HG03108 (cell line): ENCODE measurements around the gene NUAK2.
A peak's percentile ranks its signal among the peaks of the same experiment; 100 is the strongest.
"Not testable (repeated sequence)": the region's sequence is repeated elsewhere in the genome, so short reads cannot be mapped to it uniquely, and the experiment has no call there.

Source experiments
- ATAC-seq: cut with Tn5 transposase; IDR thresholded peaks from one replicate; pipeline ENCODE4 v1.9.1; 2021; ENCODE audit warnings: moderate library complexity; ENCODE audit not compliant: unreplicated experiment

Gene NUAK2

DNA sequence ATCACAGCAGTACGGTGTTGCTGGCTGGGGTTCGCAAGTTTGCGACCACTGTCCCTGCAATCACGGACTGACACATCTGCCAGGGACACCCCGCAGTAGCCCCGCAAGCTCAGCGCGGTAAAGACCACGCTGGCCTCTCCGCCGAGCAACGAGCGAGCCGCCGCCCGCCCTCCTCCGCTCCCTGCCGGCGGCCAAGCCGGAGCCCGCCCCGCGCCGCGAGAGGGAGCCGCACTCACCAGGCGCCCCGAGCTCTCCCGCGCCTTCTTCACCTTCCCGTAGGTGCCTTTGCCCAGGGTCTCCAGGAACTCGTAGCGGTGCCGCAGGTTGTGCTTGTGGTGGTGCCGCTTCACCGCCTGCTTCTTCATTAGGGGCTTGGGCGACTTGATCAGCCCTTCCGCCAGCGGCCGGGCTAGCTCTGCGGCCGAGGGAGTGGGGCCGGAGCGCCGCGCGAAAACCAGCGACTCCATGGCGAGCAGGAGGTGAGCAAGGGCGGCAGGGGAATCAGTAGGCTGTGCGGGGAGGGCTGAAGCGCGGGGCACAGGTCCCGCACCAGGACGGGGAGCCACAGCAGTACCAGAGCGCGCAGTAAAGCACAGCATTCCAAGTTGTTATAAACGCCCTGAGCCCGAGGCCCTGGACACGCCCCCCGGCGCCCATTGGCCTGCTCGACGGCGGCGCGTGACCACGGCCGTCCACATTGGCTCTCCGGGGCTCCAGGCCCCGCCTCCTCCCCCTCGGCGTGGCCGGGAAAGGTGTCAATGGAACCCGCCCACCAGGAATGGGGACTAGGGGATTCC lies at the start of gene NUAK2:
Gene NUAK2 (minus strand): TSS at position 584 of the 797 bp plus-strand sequence. CDS start 117 bp downstream, at position 467.
- peak; percentile 48 for ATAC-seq

DNA sequence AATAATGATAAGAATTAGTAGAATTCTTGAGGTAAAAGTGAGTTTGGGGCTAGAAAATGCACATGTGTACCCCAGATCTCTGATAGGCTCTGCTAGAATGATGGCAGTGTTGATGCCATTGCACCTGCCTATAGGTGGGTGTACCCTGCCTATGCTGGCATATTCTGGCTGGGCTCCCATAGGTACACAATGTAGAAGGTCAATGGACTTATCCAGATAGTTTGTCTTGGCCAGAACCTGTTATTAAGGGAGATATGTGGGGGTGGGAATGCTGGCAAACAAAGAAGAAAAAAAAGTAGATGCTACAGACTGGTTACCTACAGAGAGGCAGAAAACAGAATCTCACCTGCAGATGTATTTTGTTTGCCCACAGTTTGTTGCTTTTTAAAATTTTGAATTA lies 49.2 kb upstream of the NUAK2 start:
- no peak for ATAC-seq

DNA sequence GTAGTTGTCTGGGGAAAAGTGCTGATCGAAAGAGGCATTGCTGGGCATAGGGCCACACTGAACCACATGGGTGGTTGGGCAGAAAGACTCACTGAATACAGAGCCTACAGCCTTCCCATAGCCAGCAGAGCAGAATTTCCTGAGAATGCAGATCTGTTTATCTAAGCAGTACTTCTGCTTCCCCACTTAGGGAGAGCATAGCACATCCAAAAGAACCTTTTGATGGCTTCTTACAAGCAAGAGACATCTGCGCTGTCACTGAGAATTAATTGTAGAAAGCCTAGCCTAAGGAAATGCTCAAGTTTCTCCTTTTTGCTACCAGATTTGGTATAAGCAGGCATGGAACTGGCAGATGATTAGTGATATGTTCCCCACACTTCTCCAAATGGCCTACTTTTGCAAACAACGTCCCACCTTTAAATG lies 48.2 kb upstream of the NUAK2 start:
- no peak for ATAC-seq

DNA sequence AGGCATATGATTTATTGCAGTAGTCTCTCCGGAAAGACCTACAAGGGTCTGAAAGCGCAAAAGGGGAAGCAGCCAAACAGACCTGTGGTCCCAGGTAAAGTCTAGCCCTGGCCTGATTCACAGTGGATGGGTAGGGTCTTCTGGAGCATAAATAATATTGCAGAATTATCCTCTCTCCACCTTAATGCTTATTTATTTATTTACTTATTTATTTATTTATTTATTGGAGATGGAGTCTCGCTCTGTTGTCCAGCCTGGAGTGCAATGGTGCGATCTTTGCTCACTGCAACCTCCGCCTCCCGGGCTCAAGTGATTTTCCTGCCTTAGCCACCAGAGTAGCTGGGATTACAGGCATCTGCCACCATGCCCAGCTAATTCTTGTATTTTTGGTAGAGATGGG lies 46.9 kb upstream of the NUAK2 start:
- ATAC-seq: no peak

DNA sequence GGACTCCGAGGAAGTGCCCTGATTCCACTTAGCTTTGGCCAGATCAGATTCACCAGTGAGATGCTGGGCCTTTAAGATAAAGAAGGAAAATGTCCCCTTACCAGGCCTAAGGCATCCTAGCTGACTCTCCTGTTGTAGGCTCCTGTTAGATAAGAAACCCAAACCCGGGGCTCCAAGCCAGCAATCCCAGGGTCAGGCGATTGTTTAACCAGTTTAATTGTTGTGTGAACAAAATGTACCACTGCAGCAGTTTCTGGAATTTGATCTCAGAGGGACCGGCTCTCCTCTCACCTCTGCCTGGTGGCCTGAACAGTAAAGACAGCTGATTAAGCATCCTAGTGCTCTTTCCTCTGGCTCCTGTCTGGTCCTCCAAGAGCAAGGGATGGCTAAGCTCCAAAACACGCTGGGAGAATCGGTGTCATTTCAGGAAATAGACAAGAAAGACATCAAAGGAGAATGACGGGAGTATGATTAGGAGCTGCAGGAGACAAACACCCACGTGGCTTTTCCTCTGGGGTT lies 44.5 kb upstream of the NUAK2 start:
- ATAC-seq: no peak

DNA sequence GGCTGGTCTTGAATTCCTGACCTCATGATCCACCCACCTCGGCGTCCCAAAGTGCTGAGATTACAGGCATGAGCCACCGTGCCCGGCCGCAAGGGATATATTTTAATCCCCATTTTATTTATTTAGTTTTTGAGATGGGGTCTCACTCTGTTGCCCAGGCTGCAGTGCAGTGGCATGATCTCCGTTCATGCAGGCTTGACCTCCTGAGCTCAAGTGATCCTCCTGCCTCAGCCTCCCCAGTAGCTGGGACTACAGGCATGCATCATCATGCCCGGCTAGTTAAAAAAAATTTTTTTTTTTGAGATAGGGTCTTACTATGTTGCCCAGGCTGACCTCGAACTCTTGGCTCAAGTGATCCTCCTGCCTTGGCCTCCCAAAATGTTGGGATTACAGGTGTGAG lies 43.5 kb upstream of the NUAK2 start:
- ATAC-seq: not testable (repeated sequence)

DNA sequence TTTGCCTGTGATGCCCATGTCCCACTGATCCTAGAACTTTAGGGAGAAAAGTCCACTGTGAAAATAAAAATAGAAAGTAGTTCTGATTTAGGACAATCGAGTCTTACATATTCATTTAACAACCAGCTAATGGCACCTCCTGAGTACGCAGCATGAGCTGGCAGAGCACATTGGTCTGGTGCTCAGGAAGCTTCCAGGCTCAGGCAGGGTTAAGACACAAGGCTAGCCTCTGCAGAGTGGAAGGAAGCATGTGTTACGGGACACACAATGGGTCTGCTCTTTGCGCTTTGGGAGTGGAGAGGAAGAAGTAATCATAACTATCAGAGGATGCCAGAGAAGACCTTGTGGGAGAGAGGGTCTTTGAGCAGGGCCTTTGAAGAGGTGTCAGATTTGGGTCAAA lies 39.3 kb upstream of the NUAK2 start:
- ATAC-seq: no peak

DNA sequence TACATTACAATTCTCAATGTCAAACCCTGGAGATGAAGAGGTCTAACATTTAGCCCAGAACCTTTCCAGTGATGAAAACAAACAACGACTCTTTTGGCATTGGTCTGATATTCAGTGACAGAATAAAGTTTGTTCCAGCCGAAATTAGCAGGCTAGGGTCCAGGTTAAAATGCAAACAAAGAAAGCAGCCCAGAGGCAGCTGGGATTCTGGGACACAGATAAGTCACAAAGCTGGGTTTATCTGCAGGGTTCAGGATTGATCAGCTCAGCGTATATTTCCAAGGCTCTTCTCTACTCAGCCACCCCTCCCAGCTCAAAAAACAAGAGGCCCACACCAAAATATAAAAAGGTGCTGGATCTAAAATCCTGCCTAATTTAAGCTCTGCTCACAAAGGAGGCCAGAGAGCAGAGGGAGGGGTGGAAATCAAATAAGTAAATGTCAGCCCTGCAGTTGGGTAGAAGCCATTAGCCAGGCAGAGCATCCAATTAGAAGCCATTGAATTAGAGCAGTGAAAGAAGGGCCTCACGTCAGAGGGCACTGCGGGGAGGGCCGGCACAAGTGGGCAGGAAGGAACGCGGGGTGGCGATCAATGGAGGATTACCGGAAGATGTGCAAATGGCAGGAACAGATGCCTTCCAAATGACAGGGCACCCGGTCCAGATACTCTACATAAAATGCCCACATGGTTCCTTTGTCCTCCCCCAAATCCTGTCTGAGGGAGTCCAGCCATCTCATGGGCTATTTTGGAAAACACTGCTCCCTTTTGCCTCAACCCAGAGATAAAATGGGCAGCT lies 38.4 kb upstream of the NUAK2 start:
- ATAC-seq: no peak

DNA sequence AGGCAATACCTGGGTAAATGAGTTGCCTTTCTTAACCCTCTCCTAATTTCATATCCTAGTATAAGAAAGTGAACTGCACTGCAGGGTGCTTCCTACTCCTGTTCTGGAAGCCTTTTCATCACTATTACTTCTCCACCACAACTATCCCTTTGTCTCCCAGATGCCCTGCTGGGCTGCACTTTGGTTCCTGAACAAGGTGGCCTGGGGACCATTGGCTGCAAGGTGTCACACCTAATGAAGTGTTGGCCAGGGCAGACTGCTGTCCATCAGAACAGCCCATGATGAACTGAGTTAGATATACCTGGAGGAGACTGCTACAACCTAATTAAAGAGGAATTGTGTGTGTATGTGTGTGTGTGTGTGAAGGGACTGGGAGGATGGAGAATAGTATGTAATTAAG lies 37.0 kb upstream of the NUAK2 start:
- no peak for ATAC-seq

DNA sequence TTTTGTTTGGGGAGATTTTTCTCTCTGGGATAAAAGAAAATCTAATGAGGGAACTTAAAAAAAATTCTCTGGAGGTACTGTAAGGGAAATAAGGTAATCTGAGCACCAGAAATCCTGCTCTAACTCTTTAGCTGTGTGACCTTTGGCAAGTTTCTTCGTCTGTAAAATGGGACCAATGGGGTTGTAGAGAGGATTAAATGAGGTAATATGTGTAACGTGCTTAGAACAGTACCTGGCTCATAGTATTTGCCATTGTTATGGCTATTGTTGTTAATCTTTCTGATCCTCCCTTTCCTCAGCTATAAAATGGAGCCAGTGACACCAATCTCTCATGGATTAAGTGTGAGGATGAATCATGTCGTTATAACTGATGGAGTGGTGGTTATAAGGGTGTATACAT lies 36.0 kb upstream of the NUAK2 start:
- ATAC-seq: no peak

DNA sequence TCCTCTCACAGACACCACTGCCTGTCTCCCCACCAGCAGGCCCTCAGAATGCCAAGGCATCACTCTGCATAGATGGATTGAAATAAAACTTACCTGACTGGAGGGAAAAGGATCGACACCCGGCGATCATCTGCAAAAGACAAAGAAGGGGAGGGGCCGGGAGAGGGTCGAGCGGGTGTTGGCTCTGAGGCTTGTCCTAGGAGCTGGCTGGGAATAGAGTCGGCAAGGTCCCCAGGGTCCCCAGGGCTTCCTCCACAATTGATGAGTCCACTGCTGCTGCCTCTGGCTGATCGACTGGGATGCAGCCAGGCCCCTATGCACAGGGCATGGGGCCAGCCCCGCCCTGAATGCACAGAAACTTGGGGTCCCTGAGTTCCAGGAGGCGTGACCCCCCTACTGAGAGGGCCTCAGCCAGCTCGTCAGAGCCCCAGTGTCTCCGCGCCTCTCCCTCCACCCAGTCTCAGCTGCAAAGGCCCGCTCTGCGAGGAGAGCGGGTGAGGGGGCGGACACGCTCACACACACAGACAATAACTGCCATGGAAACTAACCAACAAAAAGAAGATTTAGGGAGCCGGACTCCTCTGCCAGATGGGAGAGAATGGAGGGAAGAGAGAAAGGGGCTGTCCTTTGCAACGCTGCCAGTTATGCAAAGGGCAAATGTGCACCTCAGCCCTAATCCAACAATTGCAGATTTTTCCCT lies 35.0 kb upstream of the NUAK2 start, which contains the start of gene KLHDC8A:
Gene KLHDC8A (minus strand): TSS at position 483 of the 700 bp plus-strand sequence. CDS start 13,318 bp downstream, outside the sequence.
- no peak for ATAC-seq

DNA sequence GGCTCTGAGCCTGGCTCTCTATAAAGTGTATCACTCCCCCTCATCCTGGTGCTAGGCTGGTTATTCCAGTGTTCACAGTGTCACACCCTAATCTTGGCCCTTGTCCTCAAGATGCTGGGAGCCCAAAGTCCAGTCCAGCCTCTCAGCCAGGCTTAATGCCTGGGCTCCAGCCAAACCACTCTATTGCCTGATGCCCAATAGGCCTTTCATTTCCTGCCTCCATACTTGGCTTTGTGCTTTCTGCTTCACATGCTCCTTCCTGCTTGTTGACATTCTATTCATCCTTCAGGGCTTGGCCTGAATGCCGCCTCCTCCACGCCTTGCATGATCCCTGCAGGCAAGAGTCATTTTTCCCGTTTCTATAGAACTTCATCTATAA lies 33.5 kb upstream of the NUAK2 start:
- no peak for ATAC-seq

DNA sequence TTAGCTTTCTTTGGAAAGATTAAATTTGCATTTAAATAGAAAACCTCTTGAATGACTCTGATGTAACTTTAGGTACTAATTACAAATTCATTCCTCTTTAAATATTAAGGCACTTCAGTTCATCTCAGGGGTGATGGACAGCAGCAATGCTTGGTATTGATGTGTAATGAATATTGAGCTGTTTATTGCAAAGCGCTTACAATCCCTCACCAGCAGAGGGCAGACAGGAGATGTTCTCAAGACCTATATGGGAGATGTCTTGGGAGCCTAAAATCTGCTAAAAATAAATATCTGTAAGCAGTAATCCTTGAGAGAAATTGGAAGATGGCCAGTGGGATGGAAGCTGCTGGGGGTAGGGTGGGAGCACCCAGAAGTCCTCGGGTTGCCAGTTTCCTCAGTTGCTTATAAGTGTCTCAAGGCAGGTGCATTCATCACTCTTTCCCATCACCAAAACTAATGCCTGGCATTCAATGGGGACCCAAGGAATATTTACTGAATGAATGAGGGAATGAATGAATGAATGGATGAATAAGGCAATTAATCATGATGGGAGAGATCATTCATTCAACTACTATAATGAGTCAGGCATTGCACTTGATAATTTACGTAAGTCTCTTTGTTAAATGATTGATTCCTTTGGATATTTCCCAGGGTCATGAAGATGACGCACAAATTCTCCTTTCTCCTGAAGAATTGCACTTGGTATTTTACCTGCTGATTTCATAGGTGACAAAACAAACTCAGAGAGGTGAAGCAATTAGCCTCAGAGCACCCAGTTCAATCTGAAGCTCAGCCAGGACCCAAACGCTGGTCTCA lies 32.9 kb upstream of the NUAK2 start:
- no peak for ATAC-seq

DNA sequence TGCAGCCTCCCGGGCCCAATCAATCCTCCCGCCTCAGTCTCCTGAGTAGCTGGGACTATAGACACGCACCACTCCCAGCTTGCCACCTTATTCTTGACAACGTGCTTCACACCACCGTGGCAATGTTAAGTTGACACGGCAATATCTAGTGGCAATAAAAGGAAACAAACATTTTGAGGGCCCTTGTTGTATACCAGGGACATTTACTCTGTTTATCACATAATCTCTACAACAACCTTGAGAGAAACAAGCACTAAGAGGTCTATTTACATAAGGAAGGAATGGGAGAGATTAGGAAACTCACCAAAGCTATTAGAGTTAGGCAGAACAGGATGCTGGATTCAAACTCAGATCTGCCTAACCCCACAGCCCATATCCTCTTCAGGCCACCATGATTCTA lies 32.1 kb upstream of the NUAK2 start:
- ATAC-seq: no peak

DNA sequence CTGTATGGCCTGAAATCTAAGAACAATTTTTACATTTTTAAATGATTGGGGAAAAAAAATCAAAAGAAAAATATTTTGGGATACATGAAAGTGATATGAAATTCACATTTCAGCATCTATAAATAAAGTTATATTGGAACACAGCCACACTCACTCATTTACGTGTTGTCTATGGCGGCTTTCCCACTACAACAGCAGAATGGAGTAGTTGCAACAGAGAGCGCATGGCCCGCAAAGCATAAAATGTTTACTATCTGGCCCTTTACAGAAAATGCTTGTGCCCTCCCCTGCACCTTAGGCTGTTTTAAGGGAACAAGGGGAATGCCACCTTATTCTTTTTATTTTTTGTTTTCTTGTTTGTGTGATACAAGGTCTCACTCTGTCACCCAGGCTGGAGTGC lies 31.6 kb upstream of the NUAK2 start:
- ATAC-seq: no peak

DNA sequence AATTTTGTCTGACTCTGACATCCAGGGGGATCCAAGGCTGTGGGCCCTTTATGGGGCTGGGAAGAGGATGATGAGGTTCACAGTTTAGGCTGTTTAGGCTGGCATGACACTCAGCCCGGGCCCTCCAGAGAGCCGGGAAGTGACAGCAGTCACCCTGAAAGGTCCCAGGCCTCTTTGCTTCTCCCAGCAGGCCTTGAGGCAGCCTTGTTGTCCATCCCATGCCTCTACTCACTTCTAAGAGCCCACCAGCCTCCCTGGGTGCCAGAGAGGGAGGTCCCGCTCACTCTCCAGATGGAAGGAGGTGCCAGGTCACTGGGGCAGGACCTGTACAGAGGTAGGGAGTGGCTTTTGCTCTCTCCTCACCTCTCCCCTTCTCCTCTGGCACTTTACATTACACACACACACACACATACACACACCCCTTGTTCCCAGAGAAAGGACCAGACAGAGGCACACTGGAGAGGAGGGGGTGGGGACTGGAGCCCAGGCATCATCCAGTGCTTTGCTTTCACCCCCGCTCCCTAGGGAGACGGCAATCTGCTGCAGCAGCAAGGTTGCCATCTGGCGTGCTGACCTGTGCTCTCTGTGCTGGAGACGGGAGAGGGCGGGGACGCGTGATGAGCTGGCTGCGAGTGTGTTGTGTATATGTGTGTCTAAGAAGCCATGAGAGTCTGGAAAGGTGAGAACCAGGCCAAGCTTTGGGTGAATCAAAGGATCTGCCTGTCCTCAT lies 30.6 kb upstream of the NUAK2 start:
- ATAC-seq: no peak

DNA sequence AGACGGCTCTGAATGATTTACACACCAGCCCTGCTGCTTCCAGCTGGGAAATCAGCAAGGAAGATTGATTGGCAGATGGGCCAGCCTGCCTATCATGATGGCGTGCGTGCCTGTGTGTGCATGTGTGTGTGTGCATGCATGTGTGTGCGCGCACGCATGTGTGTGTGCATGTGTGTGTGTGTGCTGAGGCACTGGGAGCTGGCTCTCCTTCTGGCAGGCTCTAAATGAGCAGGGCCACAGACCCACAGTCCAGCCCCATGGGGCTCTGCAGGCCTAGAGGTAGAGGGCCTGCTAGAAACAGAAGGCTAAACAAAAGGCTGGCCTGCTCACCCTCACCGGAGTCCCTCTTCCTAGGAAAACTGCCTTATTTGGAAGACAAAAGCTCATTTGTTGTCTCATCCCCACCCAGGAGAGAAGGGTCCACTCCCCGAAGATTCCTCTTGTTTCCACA lies 29.2 kb upstream of the NUAK2 start:
- no peak for ATAC-seq

DNA sequence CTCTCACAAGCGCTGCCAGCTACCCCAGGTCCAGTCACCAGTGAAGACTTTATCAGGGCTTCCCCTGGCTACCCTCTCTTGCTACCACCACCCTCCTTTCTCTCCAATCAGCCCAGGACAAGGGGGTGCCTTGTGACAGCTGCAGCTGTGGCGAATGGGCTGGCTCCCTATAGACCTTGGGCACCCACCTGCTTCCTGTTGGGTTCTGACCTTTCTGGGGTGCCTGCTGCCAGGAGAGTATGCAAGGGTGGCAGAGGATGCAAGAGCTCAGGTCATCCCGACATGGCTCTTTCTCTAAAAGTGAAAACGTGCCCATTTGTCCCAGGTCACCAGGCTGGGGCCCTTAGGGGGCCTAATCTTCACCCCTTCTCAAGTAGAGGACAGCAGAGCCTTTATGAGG lies 28.6 kb upstream of the NUAK2 start:
- ATAC-seq: no peak

DNA sequence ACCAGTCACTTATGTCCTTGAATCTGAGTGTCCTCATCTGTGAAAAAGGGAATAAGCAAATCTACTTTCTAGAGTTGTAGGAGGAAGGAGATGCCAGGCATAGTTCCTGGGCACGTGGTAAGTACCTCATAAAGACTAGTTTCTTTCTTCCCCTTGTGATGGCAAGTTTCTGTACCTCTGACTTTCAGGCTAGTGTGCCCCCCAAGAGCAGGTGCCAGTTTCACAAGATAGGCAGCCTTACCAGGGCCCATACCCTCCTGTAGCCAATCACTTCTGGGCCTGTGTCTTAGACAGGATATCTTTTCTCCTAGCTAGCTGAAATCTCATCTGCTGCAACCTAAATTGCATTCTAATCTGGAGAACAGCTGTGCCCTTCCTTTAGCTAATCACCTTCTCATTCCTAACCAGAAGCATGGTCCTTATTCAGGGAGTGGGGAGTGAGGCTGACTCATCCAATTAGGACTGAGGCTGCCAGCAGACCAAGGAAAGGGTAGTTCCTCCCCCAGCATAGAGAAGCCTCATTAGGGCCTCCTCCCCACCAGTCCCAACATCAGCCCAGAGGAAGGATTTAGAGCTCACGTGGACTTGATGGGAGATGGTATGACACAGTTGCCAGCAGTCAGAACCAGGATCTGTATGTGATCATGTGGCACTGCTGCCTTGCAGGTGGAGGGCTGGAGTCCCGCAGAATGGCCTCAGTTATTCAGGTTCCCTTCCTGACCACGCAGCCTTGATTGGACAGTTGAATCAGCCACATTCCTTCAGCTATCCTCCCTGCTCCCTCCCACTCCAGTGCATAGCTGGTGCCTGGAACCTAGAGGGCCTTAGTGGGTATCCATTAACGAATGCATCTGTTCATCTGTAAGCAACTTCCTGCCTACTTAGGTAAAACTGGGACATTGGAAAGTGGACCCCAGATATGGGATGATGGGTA lies 27.3 kb upstream of the NUAK2 start:
- no peak for ATAC-seq
